ENCODE measurements around the gene SPIN1.
"Not testable (repeated sequence)": the region's sequence is repeated elsewhere in the genome, so short reads cannot be mapped to it uniquely, and the experiment has no call there.

SPIN1 gene

GRCh38 chr9:88388203-88388885, at the start of gene SPIN1:
Gene SPIN1, plus strand, starts transcription at chr9:88388444. Its CDS starts 38,096 bp downstream, at chr9:88426540.
- DNase-seq: peak; percentile 54

- DNase-seq: peak; percentile 80
Observed at GRCh38 chr9:88339317-88339716, 48.9 kb upstream of the SPIN1 start.

GRCh38 chr9:88342246-88342645, 46.0 kb upstream of the SPIN1 start:
- DNase-seq: no peak

DNA sequence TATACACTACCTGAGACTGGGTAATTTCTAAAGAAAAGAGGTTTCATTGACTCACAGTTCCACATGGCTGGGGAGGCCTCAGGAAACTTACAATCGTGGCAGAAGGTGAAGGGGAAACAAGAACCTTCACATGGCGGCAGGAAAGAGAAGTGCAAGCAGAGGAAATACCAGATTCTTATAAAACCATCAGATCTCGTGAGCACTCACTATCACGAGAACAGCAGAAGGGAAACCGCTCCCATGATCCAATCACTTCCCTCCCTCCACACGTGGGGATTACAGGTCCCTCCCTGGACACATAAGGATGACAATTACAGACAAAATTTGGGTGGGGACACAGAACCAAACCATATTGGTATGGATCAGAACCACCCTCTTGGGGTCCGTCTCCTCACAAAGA, 44.2 kb upstream of the SPIN1 start:
- DNase-seq: no peak

DNA sequence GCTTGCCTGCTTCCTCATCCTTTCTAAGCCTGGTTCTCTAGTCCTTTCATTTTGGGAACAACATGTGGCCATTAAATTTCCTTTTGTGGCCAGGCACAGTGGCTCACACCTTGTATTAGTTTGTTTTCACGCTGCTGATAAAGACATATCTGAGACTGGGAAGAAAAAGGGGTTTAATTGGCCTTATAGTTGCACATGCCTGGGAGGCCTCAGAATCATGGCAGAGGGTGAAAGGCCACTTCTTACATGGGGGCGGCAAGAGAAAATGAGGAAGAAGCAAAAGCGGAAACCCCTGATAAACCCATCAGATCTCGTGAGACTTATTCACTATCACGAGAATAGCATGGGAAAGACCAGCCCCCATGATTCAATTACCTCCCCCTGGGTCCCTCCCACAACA, 37.9 kb upstream of the SPIN1 start:
- not testable (repeated sequence) for DNase-seq

GRCh38 chr9:88355166-88355565, 33.1 kb upstream of the SPIN1 start:
- no peak for DNase-seq

DNA sequence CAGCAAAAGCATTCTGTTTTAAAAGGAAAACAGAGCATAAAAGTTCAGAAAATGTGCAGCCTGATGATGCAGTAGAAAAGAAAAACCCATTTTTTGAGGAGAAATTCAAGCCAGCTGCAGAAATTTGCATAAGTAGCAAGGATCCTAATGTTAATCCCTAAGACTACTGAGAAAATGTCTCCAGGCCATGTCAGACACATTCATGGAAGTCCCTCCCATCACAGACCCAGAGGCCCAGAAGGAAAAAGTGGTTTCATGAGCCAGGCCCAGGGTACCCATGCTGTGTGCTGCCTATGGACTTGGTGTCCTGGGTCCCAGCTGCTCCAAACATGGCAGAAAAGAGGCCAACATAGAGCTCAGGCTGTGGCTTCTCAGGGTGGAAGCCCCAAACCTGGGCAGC, 31.0 kb upstream of the SPIN1 start:
- not testable (repeated sequence) for DNase-seq

GRCh38 chr9:88358723-88359122, 29.5 kb upstream of the SPIN1 start:
- no peak for DNase-seq

DNA sequence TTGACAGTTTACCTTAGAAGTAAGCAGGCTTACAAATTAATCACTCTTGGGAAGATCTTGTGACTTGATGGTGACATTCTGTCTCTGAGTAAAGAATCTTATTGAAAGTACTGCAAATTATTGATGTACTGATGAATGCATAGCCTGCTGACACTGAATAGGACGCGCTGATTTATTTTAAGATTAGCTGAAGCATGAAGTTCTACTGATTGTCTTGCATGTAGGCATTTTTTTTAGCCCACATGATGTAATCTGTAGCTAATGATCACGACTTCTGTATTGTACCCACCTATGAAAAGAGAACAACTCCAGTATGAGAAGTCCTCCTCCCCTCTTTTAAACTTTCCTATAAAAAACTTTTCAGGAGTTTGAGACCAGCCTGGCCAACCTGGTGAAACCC, 28.3 kb upstream of the SPIN1 start:
- no peak for DNase-seq

DNA sequence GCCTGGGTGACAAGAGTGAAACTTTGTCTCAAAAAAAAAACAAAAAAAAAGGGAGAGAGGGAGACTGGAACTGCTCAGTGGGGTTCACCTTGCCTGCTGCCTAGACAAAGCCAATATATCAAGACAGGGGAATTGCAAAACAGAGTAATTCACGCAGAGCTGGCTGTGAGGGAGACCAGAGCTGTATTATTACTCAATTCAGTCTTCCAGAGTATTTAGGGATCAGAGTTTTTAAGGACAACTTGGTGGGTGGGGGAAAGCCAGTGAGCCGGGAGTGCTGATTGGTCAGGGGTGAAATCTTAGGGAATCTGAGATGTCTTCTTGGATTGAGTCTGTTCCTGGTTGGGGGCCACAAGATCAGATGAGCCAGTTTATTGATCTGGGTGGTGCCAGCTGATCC, 25.6 kb upstream of the SPIN1 start:
- no peak for DNase-seq

- no peak for DNase-seq
Observed at GRCh38 chr9:88363661-88364060, 24.6 kb upstream of the SPIN1 start.

GRCh38 chr9:88364706-88365105, 23.5 kb upstream of the SPIN1 start:
- DNase-seq: no peak

DNA sequence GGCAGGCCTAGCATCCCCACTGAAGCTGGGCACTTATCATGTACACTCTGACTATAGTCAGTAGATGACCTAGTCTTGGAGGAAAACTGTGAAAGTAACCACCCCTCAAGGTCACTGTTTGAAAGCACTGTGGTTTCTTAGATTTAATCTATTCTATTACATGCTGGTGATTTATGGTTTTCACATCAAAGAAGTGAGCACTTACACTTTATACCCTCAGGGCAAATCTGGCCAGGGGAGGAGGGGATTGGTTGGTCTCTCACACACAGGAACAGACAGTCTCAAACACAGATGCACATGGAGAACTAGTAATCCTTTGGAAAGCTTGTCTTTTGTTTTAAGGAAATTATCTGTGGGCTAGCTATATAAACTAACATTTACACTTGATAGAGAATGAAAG, 17.9 kb upstream of the SPIN1 start:
- no peak for DNase-seq

DNA sequence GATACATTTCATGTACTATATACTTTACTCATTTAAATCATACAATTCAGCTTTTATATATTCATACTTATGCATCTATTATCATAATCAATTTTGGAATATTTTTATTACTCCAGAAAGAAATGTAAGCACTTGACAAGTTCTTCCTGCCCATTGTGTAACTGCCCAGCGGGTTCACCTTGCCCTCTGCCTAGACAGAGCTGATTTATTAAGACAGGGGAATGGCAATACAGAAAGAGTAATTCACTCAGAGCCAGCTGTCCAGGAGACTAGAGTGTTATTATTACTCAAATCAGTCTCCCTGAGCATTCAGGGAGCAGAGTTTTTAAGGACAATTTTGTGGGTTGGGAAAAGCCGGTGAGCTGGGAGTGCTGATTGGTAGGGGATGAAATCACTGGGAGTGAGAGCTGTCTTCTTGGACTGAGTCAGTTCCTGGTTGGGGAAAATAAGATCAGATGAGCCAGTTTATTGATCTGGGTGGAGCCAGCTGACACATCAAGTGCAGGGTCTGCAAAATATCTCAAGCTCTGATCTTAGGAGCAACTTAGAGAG, 16.1 kb upstream of the SPIN1 start:
- no peak for DNase-seq

- peak; percentile 33 for DNase-seq
Observed at GRCh38 chr9:88373045-88373444, 15.2 kb upstream of the SPIN1 start.

DNA sequence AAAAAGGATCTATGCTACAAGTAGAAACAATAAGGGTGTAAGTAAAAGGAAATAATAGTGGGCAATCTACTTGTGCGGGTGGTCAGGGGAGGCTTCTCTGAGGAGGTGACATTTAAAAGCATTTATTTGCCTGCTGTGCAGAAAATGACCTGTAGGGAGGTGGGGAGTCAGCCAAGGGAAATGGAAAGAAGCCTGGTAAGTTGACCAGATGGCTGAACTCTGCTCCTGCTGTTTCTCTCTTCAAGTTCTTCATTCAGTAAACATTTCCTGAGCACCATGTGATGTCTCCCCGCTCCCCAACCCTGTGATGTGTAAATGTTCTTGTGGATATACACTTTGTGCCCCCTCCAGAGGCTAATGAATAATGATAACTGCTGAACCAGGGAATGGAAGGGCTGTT, 9.9 kb upstream of the SPIN1 start:
- peak; percentile 6 for DNase-seq

- DNase-seq: no peak
Observed at GRCh38 chr9:88379352-88379751, 8.9 kb upstream of the SPIN1 start.

DNA sequence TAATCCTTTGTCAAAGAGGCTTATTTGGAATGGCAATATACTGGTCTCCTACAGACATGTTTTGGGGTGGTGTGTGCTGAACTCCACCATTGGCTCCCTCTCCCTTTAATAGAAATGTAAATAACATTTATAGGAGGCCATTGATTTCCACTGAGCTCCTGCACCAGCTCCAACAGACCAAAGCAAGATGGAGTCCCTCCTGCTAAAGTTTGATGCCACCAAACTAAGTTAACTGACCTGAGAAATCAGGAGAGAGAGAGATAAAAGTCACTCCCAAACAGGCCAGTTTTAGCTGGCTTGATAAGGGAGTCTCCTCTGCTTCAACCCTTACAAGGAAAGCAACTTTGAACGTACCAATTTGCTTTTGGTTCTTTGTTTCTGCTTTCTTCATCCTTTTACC, 8.1 kb upstream of the SPIN1 start:
- no peak for DNase-seq

GRCh38 chr9:88381322-88381721, 6.9 kb upstream of the SPIN1 start:
- DNase-seq: not testable (repeated sequence)

- DNase-seq: peak; percentile 88
Observed at GRCh38 chr9:88383176-88383575, 5.1 kb upstream of the SPIN1 start.

DNA sequence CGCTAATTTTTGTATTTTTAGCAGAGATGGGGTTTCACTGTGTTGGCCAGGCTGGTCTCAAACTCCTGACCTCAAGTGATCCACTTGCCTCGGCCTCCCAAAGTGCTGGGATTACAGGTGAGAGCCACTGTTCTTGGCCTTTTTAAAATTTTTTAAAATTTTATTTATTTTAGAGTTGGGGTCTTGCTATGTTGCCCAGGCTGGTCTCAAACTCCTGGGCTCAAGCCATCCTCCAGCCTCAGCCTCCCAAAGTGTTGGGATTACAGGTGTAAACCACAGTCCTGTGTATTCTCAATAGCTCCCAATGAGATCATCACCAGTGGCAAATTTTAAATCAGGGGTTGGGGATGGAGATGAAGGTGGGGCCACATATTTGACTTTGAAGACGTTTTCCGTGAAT, 2.1 kb upstream of the SPIN1 start:
- not testable (repeated sequence) for DNase-seq

GRCh38 chr9:88387036-88387551, 1.1 kb upstream of the SPIN1 start:
- no peak for DNase-seq

DNA sequence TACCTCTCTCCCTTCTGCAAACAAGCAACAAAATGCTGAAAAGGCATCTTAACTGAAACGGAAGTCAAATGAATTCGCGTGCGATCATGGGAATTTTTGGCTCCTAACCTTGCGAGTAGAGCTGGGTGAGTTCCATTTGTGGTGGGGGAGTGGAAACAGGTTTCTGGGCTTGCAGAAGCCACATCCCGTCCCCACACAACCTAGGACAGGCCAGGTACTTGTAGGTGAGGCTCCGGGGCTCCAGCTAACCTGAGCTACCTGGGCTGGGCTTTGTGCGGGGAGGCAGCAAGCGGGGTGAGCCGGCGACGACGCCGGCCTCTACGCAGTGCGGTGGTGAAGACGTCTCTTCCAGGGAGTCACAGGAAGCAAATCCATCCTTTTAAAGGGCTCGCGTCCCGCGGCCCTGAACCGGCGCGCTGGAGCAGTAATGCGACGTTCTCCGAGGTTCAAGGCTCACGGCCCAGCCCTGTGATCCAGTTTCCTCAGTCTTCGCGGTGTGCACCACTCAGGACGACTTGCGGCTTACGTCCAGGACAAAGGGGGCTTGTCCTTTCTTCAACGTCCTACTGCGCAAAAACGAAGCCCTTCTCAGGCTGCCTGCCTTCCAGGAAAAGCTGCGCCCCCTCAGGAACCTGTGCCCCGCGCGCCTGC, 567 bp upstream of the SPIN1 start:
- DNase-seq: peak; percentile 50

DNA sequence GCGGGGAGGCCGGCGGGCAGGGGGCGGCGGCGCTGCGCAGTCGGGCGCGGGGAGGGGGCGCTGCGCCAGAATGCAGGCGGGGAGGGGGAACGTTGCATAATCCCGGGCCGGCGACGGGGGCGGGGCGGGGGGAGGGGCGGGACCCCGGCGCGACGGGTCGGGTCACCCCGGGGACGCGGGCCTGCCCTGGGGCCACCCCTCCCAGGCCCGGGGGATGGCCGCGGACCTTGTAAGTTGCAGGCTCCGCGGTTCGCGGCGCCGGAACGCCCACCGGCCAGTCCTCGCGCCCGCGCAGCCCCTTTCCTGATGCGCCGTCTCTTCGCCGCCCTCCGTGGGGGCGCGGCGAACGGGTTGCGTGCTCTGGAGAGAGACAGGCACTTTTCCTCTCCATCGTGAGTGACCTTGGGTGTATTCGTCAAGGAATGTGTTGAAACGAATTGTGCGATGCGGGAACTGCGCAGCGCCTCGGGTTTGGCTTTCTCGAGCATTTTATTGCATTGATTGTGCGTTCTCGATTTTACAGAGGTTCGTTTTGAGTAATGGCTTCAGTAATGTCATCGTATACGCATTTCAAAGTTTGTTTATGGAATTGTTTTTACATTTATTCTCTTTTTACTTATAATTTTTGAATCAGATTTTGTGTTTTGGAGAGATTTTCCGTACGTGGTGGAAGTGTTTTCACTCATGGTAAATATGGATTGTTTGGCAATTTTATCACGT, 802 bp downstream of the SPIN1 start:
- peak; percentile 45 for DNase-seq
